ENCODE results near the gene CD3E.
A peak's percentile ranks its signal among the peaks of the same experiment; 100 is the strongest.

Gene CD3E

DNA sequence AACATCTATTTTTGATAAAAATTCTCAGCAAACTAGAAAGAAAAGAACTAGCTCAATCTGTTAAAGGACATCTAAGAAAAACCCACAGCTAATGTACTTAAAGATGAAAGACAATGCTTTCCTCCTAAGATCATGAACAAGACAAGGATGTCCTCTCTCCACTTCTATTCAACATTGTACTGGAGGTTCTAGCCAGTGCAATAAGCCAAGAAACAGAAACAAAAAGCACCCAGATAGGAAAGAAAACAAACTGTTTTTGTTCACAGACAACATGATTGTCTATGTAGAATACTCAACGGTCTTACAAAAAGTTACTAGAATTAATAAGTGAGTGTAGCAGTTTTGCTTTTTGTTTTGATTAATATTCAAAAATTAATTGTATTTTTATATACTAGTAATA is 30.2 kb downstream of the CD3E start:
- no peak for DNase-seq

DNA sequence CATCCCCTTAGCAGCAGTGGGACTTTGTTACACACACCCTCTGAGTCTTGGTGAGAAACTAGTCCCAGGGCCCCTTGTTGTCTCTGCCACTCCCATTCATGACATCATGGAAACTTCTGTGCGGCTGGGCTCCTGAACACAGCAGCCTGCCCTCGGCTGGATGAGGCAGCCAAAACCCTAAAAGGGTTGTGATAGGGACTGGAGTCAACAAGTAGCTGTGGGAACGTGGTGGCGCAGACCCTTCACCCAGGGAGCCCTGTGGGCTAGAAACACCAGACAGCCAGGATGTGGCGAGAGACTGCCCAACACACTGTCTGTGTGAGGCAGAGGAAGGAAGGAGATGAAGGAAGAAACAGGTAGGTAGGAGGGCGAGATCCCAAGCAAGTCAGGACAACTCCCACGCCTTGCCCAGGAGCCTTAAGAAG is 34.1 kb downstream of the CD3E start:
- DNase-seq, result no peak

DNA sequence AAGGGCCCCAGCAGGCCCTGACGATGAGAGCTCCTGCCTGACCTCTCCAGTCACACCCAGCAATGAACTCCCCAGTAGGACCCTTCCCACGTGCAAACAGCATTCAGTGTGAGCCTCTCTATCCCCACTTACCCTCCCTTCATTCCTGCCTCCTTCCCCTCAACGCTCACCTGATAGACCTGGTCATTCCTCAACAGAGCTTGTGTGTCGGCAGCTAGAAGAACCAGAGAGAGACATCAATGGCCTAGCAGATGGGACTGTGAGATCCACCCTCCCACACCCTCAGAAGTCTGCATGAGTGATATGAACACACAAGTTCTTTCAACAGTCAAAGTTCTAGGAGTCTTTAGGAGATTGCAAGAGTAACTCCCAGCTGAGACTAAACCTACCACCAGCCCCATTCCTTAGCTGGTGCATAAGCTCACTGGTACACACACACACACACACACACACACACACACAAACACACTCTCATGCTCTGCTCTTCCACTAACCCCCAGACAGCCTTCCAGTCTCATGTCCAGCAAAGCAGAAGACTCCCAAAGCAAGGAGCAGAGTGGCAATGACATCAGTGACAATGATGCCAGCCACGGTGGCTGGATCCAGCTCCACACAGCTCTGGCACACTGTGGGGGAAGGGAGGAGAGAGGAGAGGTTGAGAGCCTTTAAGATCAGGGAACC is 34.9 kb downstream of the CD3E start:
- DNase-seq, result no peak

DNA sequence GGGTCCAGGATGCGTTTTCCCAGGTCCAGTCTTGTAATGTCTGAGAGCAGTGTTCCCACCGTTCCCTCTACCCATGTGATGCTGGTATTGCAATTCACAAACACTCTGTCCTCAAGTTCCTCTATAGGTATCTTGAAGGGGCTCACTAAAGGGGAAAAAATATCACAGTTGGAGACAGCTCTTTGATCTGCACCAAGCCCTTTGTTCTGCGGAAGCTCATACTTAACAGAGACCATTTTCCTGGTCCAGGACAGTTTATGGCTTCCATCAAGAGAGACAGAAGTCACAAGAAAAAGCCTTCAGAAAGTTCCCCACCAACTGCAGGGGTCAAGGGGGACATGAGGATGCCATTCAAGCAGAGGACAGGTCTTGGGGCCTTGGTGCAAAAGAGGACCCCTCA is 35.9 kb downstream of the CD3E start:
- DNase-seq, result no peak

DNA sequence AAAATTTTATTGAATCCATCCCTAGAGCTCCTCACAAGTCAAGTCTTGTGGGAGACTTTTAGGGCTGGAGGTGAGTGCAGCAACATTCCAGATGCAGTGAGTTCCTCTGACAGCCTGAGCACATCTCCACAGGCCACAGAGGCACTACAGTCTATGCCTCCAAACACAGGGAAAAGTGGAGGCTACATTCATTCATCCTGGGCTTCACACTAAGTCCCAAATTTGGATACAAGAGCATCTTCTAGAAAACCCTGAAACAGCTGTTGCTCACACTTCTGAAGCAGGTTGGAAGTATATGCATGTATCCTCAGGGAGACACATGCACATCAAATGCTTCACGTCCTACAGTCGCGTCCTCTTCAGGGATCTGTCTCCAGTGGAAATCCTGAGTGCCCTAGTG is 36.7 kb downstream of the CD3E start:
- DNase-seq, result no peak

DNA sequence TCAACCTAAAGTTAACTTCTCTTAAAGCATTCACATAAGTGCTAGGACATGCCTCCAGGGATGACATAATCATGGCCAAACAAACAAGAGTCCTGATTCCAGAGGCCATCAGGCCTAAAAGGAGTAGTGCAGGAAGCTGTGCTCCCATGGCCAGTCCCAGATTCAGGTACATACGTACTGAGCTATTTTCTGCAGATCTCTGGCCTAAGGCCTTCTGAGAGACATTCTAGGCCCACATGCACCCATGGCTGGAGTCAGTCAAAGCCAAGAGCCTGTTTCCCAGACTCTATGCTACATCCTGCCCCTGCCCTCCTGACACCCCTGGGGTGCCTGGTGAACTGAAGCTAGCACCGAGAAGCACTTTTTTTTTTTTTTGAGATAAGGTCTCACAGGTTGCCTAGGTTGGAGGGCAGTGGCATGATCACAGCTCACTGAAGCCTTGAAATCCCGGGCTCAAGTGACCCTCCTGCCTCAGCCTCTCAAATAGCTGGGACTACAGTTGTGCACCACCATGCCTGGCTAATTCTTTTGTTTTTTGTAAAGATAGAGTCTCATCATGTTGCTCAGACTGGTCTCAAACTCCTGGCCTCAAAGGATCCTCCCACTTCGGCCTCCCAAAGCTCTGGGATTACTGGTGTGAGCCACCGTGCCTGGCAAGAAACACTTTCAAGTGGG is 37.4 kb downstream of the CD3E start:
- no peak for DNase-seq

DNA sequence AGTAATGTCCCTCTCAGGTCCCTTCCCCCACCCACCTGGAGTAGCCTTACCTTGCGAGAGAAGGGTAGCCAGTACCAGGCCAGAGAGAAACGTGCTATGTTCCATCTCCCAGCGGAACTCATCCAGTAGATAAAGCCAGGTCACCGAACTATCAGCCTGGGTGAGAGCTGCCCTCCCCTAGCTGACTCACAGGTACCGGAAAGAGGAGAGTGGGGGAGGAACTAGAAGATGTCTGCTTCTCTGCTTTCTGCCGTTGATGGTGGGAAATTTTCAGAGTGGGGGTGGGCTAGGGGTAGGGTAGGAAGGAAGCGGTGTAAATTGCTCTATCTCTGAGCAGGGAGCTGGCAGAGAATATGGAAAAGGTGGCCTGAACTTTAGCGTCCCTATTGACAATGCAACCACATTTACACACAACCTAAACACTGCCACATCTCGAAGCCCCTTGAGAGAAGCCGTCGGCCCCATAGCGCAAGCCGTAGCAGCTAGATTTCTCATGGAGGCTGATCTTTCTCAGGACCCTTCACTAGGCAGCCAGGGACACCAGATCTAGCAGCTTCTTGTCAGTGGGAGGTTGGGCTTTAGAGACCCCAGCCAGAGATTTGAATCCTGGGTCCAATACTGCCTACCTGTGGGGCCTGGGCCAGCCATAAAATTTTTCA is 38.1 kb downstream of the CD3E start, which contains the start of gene CD3D:
TSS of gene CD3D (minus strand) at position 203 of the 659 bp plus-strand sequence. CDS start at position 105, 98 bp downstream.
- DNase-seq, result no peak

DNA sequence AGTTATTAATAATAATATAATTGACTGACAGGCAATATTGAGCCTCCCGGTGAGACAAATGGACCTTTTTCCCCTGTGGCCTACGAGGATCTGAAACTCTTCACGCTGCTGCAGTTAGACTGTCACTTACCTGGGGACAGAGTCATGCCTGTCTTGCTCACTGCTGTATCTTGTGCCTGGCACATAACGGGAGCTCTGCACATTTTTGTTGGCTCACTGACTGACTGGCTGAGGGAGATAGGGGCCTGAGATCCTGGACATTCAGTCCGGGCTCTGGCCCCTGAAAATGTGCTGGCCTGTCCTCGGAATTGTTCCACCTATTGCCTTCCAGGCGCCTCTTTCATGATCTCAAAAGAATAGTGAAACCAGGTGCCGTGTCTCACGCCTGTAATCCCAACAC is 38.7 kb downstream of the CD3E start:
- DNase-seq, result no peak

DNA sequence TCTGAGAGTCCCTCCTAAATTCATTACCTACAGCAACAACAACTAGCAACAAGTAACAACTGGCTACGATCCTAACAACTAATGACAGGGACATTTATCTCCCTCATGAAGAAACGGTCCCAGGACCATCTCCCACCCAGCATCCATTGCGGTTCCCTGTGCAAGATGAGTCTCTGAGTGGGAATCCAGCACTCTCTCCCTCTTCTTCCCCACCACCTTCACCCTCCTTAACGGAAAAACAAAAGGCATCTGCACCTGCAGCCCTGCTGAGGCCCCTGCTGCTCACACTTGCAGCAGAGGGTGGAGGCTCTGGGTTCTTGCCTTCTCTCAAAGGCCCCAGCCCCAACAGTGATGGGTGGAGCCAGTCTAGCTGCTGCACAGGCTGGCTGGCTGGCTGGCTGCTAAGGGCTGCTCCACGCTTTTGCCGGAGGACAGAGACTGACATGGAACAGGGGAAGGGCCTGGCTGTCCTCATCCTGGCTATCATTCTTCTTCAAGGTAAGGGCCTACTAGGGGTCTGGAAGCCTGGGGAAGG is 39.5 kb downstream of the CD3E start, which contains the start of gene CD3G:
TSS of gene CD3G (plus strand) at position 364 of the 535 bp plus-strand sequence. CDS start at position 444, 80 bp downstream.
- no peak for DNase-seq

DNA sequence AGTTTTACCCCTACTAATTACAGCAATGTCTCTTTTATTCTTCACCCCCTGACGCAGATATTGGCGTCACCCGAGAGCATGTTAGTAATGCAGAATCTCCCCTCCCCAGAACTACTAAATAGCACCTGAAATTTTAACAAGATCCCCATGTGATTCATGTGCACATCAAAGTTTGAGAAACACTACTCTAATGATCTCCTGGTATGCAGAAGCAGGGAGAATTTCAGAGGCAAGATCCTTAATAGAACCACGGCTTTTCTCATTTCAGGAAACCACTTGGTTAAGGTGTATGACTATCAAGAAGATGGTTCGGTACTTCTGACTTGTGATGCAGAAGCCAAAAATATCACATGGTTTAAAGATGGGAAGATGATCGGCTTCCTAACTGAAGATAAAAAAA is 44.9 kb downstream of the CD3E start:
- no peak for DNase-seq

DNA sequence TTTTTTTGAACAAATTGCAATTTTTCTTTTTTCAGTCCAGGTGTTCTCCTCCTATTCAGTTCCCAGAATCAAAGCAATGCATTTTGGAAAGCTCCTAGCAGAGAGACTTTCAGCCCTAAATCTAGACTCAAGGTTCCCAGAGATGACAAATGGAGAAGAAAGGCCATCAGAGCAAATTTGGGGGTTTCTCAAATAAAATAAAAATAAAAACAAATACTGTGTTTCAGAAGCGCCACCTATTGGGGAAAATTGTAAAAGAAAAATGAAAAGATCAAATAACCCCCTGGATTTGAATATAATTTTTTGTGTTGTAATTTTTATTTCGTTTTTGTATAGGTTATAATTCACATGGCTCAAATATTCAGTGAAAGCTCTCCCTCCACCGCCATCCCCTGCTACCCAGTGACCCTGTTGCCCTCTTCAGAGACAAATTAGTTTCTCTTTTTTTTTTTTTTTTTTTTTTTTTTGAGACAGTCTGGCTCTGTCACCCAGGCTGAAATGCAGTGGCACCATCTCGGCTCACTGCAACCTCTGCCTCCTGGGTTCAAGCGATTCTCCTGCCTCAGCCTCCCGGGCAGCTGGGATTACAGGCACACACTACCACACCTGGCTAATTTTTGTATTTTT is 48.7 kb downstream of the CD3E start:
- DNase-seq, result peak; percentile 13

DNA sequence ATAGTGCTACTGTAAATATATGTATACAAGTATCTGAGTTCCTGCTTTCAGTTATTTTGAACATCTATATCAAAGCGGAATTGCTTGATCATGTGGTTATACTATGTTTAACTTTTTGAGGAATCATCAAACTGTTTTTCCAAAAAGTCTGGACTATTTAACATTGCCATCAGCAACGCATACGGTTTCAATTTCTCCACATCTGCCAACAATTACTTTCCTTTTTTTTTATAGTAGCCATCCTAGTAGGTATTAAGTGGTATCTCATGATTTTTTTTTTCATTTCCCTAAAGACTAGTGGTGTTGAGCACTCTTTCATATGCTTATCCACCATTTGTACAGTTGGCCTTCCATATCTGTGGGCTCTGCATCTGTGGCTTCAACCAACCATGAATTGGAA is 53.5 kb downstream of the CD3E start:
- DNase-seq, result no peak

DNA sequence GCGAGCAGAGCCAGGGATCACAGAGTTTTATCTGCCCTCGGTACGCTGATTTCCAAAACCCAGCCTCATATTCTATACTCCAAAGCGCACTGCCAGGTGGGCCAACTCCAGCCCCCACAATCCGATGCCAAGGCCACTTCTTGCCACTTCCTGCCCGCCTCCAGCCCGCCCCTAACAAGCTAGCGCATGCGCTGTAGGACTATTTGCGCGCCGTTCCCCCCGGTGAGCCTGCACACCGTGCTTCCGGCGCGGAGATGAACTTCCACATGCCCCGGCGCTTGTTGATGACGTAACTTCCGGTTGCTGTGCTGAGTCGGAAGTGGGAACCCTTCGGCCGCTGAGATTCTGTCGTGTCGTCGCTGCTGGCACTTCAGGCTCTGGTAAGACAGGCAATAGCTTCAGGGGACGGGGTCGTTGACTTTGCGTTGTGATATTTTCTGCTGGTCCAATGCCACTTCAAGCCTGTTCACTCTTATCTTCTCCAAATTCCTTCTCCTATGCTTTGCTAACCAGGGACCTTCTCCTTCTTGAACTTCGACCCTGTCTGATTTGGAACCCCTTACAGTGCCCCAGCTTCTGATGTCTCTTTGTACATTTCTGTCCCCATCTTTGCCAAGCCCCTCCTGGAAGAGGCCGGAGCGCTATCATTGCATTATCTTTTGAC is 54.9 kb downstream of the CD3E start, which contains the start of gene UBE4A:
TSS of gene UBE4A (plus strand) at position 306 of the 664 bp plus-strand sequence. CDS start 5,481 bp downstream, outside the sequence.
- peak; percentile 89 for DNase-seq

DNA sequence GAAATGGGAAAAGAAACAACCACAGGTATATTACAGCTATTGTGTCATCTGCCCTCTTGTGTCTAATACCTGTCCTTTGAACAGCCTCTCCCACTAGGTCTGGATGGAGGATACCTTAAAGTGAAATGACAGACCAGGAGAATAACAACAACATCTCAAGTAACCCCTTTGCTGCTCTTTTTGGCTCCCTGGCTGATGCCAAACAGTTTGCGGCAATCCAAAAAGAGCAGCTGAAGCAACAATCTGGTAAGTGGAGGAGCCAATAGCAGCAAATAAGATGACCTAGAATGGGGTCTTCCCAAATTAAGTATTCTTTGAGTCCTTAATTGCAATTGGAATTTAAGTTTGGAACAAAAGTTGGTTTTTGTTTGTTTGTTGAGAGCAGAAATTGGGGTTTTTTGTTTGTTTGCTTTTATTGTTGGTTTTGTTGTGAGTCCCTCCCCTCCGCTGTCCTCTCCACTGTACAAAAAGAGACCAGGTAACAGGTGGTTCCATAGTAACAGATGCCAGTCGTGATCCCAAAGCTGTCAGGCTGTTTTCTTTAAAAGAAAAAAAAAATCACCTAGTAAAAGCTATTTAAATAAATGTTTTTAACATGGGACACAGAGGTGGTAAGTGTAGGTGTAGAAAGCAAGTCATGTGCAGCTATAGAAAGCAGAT is 60.6 kb downstream of the CD3E start:
- no peak for DNase-seq

All from amniotic stem cell (primary cell).